Osteoblast (primary cell): ENCODE data around the gene TAF3. TPM values are rescaled to one million over a fixed set of nuclear protein-coding genes. Genes with fewer than 3 reads are reported as not detected.

Source experiments
- DNase-seq: peaks from one replicate; pipeline ENCODE4 v3.0.0; 2011; ENCODE audit warnings: low spot score, mixed read lengths; ENCODE audit not compliant: insufficient read length; ENCODE audit errors: missing footprints
- H2AFZ ChIP-seq: 2 replicates; pipeline ENCODE4 v1.6.0; 2011; ENCODE audit warnings: mild to moderate bottlenecking, low read length
- H3K27ac ChIP-seq: 2 replicates; pipeline ENCODE4 v1.5.1; 2011; ENCODE audit warnings: mild to moderate bottlenecking, low read depth, low read length, moderate library complexity
- H3K27me3 ChIP-seq: 2 replicates; pipeline ENCODE4 v1.6.0; 2012; ENCODE audit warnings: mild to moderate bottlenecking, control low read depth, inconsistent platforms, low read length, moderate library complexity; ENCODE audit not compliant: insufficient read depth
- H3K36me3 ChIP-seq: 2 replicates; pipeline ENCODE4 v1.5.1; 2011; ENCODE audit warnings: mild to moderate bottlenecking, low read length, control low read depth, moderate library complexity; ENCODE audit not compliant: insufficient read depth
- H3K4me1 ChIP-seq: 2 replicates; pipeline ENCODE4 v1.5.1; 2011; ENCODE audit warnings: mild to moderate bottlenecking, low read length, control low read depth, moderate library complexity; ENCODE audit not compliant: insufficient read depth
- H3K4me2 ChIP-seq: 2 replicates; pipeline ENCODE4 v1.6.0; 2011; ENCODE audit warnings: mild to moderate bottlenecking, low read length; ENCODE audit not compliant: insufficient read depth
- H3K4me3 ChIP-seq: fragments of 200-600 bp; sonication (generic); 3 replicates; pipeline ENCODE4 v1.5.1; 2012; ENCODE audit warnings: mild to moderate bottlenecking, low read length, inconsistent platforms; ENCODE audit not compliant: insufficient read depth
- H3K79me2 ChIP-seq: 2 replicates; pipeline ENCODE4 v1.6.0; 2012; ENCODE audit warnings: mild to moderate bottlenecking, low read length, control low read depth, inconsistent platforms; ENCODE audit not compliant: insufficient read depth
- H3K9me3 ChIP-seq: 2 replicates; pipeline ENCODE4 v1.5.1; 2011; ENCODE audit warnings: low read depth, low read length, control low read depth
- H4K20me1 ChIP-seq: 2 replicates; pipeline ENCODE4 v1.6.0; 2012; ENCODE audit warnings: mild to moderate bottlenecking, low read length, control low read depth; ENCODE audit not compliant: insufficient read depth
- CTCF ChIP-seq: IDR thresholded peaks from 2 replicates; pipeline ENCODE4 v1.5.1; 2011; ENCODE audit warnings: mild to moderate bottlenecking, low read depth, low read length, moderate library complexity; ENCODE audit errors: extremely low read depth
- total RNA-seq: library from RNA; depleted of rRNA; stranded (reverse); fragments of >200 nt; gene quantifications from 2 replicates; pipeline ENCODE4 v1.2.3, GENCODE V29; 2012

Gene TAF3
- total RNA-seq, 1 donor: 2.2 TPM

- H4K20me1 ChIP-seq: no peaks in the 10 kb centered on the region
- no peaks in the 10 kb centered on the region for H3K79me2 ChIP-seq
- no peak overlapping the region for H2AFZ ChIP-seq
- peaks cover 6% of the 10 kb centered on the region for H3K4me1 ChIP-seq
- no peaks in the 10 kb centered on the region for H3K9me3 ChIP-seq
- no peaks in the 10 kb centered on the region for H3K36me3 ChIP-seq
- H3K27me3 ChIP-seq: no peaks in the 10 kb centered on the region
- DNase-seq: no peak
- no peak overlapping the region for H3K4me3 ChIP-seq
- no peak overlapping the region for H3K27ac ChIP-seq
- no peak overlapping the region for H3K4me2 ChIP-seq
- TF ChIP-seq CTCF: no peak
Observed at GRCh38 chr10:8013006-8013405, 194.7 kb downstream of the TAF3 start.

GRCh38 chr10:8013619-8014018 lies 195.3 kb downstream of the TAF3 start:
- no peaks in the 10 kb centered on the region for H3K36me3 ChIP-seq
- no peak overlapping the region for H3K4me2 ChIP-seq
- no peaks in the 10 kb centered on the region for H3K79me2 ChIP-seq
- no peaks in the 10 kb centered on the region for H3K9me3 ChIP-seq
- H2AFZ ChIP-seq: no peak overlapping the region
- H3K27me3 ChIP-seq: no peaks in the 10 kb centered on the region
- H3K4me1 ChIP-seq: peaks cover 6% of the 10 kb centered on the region
- no peak for TF ChIP-seq CTCF
- no peak overlapping the region for H3K4me3 ChIP-seq
- peak; percentile 68 for DNase-seq
- H3K27ac ChIP-seq: no peak overlapping the region
- no peaks in the 10 kb centered on the region for H4K20me1 ChIP-seq

- H3K27ac ChIP-seq: no peak overlapping the region
- no peaks in the 10 kb centered on the region for H3K9me3 ChIP-seq
- H4K20me1 ChIP-seq: no peaks in the 10 kb centered on the region
- peaks cover 6% of the 10 kb centered on the region for H3K4me1 ChIP-seq
- H3K4me2 ChIP-seq: no peak overlapping the region
- peak; percentile 57 for DNase-seq
- H3K27me3 ChIP-seq: no peaks in the 10 kb centered on the region
- no peak overlapping the region for H3K4me3 ChIP-seq
- H3K79me2 ChIP-seq: no peaks in the 10 kb centered on the region
- no peaks in the 10 kb centered on the region for H3K36me3 ChIP-seq
- no peak for TF ChIP-seq CTCF
- H2AFZ ChIP-seq: no peak overlapping the region
Observed at GRCh38 chr10:8014649-8015048, 196.3 kb downstream of the TAF3 start.

GRCh38 chr10:8017277-8017676 lies 199.0 kb downstream of the TAF3 start:
- H3K27me3 ChIP-seq: no peaks in the 10 kb centered on the region
- TF ChIP-seq CTCF: no peak
- peak overlapping the region; percentile 61 for H3K4me2 ChIP-seq
- no peak overlapping the region for H2AFZ ChIP-seq
- DNase-seq: no peak
- H3K79me2 ChIP-seq: no peaks in the 10 kb centered on the region
- no peak overlapping the region for H3K4me3 ChIP-seq
- H3K4me1 ChIP-seq: peaks cover 6% of the 10 kb centered on the region
- H3K36me3 ChIP-seq: no peaks in the 10 kb centered on the region
- no peaks in the 10 kb centered on the region for H3K9me3 ChIP-seq
- H4K20me1 ChIP-seq: no peaks in the 10 kb centered on the region
- H3K27ac ChIP-seq: no peak overlapping the region
